H1 (cell line): ENCODE measurements around the gene HTR6. TPM values are rescaled to one million over a fixed set of nuclear protein-coding genes. Genes with fewer than 3 reads are reported as not detected.

Source experiments
- CHD7 ChIP-seq: fragments of 300-600 bp; sonication (generic); IDR thresholded peaks from 2 replicates; pipeline ENCODE4 v1.7.1; 2012; ENCODE audit warnings: low read length, moderate library complexity, mild to moderate bottlenecking, inconsistent platforms; ENCODE audit not compliant: insufficient replicate concordance
- E2F6 ChIP-seq: IDR thresholded peaks from 2 replicates; pipeline ENCODE4 v1.6.1; 2012; ENCODE audit warnings: inconsistent platforms
- EZH2 ChIP-seq: fragments of 200-600 bp; sonication (generic); IDR thresholded peaks from 2 replicates; pipeline ENCODE4 v1.7.1; 2012; ENCODE audit warnings: low read depth, mild to moderate bottlenecking, moderate library complexity, low read length, inconsistent platforms; ENCODE audit not compliant: severe bottlenecking
- KDM1A ChIP-seq: fragments of 200-600, 300-600 bp; sonication (generic); IDR thresholded peaks from 2 replicates; pipeline ENCODE4 v1.7.1; 2016; ENCODE audit warnings: mild to moderate bottlenecking, low read length, borderline replicate concordance
- KDM4A ChIP-seq: IDR thresholded peaks from one replicate; pipeline ENCODE4 v1.7.1; 2012; ENCODE audit warnings: low read depth, mild to moderate bottlenecking, moderate library complexity, low read length, inconsistent platforms; ENCODE audit not compliant: severe bottlenecking
- MAX ChIP-seq: IDR thresholded peaks from 2 replicates; pipeline ENCODE4 v1.6.1; 2012; ENCODE audit warnings: inconsistent platforms
- POU5F1 ChIP-seq: IDR thresholded peaks from 2 replicates; pipeline ENCODE4 v1.6.1; 2011; ENCODE audit warnings: low read depth, mild to moderate bottlenecking, low read length, moderate library complexity
- SUZ12 ChIP-seq: fragments of 200-600 bp; sonication (generic); IDR thresholded peaks from 2 replicates; pipeline ENCODE4 v1.6.1; 2012; ENCODE audit warnings: mild to moderate bottlenecking, inconsistent platforms, low read length, moderate library complexity, mixed read lengths
- TBP ChIP-seq: IDR thresholded peaks from 2 replicates; pipeline ENCODE4 v1.6.1; 2011; ENCODE audit warnings: low read depth, low read length, improper control_type of control experiment
- polyA plus RNA-seq, 7 experiments: library from polyadenylated mRNA; depleted of rRNA in 3 of 7; stranded (reverse) in 5 of 7; unstranded in 2 of 7; fragments of >200 nt in 5 of 7; fragments of 200-250 nt in 2 of 7; gene quantifications; 1 replicate in 5 of 7; 2 replicates in 1 of 7; 4 replicates in 1 of 7; pipeline versions ENCODE4 v1.2.1 to v1.2.3, GENCODE V29; 2011 to 2013; ENCODE audit warnings: missing spikeins in 2 of 7, mixed read lengths in 2 of 7
- total RNA-seq: library from RNA; stranded (reverse); fragmentation: NEBNext Ultra II Directional; extraction: Animal tissue kit (Norgen Biotek cat#: 25700); gene quantifications from 2 replicates; pipeline ENCODE4 v1.2.1, GENCODE V29; 2021

Gene HTR6
- total and polyA plus RNA-seq, 2 of the 8 experiments (the other 6 are each of a cell fraction or from before 2014, with no cell fraction given), result 0.76 to 0.95 TPM

GRCh38 chr1:19644681-19645410 lies 19.8 kb upstream of the HTR6 start (continued):
- TF ChIP-seq CHD7 (no peak), EZH2 (peak; percentile 78), KDM4A (peak; percentile 85), KDM1A (no peak), SUZ12 (peak; percentile 84; the same call in 1 of the 2 replicates), E2F6 (peak; percentile 63; the same call in 1 of the 2 replicates), POU5F1 (no peak), TBP (no peak), MAX (peak; percentile 36; the same call in 1 of the 2 replicates)
